ENCODE results near the gene CGB8.
A peak's percentile ranks its signal among the peaks of the same experiment; 100 is the strongest.
"Not testable (repeated sequence)": the region's sequence is repeated elsewhere in the genome, so short reads cannot be mapped to it uniquely, and the experiment has no call there.

The CGB8 gene

DNA sequence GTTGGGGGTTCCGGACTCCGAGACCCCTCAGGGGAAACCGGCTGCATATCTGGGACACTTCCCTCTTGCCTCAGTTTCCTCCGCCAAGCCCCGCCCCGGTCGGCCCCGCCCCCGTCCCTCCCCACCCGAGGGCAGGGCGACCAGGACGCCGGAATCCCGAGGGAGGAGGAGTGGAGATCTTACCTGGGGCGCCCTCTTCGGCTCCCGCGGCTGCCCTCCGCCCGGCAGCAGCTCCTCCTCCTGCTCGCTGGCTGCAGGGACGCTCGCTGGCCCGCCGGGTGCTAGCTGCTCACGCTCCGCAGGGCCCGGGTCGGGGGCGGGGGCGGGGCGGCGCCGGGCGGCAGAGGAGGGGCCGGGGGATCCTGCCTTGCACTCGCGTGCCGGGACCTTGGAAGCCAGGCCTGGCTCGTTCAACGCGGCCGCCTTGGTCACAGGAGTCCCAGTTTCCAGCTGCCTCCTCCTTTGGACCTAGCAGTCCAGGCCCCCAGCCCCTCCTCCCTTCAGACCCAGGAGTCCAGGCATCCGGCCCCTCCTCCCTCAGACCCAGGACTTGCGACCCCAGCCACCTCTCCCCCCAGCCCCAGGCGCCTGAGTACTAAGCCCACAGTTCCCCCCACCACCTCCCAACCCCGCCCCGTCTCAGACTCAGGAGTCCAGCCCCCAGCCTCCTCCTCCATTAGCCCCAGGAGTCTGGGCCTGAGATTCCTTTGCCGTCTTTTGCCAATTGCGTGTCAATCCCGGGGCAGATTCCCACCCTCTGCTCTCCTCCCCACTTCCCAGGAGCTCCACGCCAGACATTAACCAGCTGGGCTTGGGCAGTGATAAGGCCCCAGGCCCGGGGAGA, 16.1 kb upstream of the CGB8 start, which contains the start of gene NTF4:
TSS of gene NTF4 (minus strand) at position 51 of the 844 bp plus-strand sequence. CDS start 2,821 bp downstream, outside the sequence.
- DNase-seq, result no peak

DNA sequence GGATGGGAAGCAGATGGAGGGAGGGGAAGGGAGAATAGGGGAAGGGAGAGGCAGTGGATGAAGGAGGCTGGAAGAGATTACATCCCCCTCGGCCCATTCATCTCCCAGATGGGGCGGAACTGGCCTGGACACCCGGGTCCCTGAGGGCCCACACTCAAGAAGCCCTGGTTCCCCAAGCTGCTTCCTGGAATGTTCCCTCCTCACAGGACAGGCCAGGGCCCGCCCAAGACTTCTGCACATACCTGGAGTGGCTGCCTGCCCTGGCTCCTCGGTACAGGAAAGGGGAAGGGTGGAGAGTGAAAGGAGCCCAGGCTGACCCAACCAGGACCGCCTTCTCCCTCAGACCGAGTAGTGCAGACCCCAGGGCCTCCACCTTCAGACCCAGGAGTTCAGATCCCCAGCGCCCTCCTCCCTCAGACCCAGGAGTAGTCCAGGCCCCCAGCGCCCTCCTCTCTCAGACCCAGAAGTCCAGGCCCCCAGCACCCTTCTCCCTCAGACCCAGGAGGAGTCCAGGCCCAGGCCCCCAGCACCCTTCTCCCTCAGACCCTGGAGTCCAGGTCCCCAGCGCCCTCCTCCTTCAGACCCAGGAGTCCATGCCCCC, 15.2 kb upstream of the CGB8 start:
- no peak for DNase-seq

DNA sequence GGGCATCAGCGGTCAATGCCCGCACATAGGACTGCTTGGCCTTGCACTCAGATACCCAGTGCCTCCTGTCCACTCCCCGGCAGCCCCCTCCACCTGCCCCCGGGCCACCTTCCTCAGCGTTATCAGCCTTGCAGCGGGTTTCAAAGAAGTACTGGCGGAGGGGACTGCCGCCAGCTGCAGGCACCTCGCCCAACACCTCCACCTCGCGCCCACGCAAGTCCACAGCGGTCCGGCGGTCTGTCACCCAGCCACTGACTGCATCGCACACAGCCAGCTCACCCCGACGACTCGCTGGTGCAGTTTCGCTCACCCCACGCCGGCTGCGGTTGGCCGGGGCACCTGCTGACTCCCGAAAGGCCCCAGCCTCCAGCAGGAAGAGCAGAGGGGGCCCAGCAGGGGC, 12.5 kb upstream of the CGB8 start:
- no peak for DNase-seq

DNA sequence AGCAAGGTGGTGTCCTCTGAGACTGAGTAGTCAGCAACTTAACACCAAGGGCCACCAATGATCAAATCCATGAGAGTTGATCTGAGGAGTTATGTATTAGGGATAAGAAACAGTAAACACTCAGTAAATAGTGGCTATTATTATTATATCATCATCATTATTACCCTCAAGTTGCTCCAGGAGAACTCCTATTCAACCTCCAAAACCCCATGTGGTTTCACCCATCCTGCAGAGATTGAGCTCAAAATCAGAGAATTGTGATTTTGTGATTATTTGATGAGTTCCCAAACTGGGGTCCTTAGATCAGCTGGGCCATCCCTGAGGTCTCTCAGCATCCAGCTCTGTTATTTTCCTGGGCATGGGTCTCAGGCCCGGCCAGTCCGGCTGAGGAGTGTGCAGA, 12.1 kb upstream of the CGB8 start:
- no peak for DNase-seq

DNA sequence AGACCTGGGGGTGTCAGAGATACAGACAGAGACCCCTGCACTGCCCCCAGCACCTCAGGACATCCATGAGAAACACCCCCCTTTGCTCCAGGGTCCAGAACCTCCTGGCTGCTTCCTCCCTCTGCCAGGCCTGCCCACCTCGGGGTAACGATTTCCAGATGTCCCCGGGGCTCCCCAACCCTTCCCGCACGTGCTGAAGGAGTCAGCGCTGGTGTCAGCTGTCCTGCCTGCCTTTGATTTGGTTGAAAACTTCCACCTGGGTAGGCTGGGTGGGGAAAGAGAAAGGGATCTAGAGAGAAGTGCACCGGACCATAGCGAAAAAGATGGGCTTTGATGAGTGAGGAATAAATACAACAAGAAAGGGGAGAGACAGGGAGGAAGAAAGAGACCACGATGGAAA, 10.1 kb upstream of the CGB8 start:
- DNase-seq, result no peak

- DNase-seq, result peak in 1 of 2 donors; percentile 48
Observed at GRCh38 chr19:49058562-49058961, 9.7 kb upstream of the CGB8 start.

GRCh38 chr19:49057636-49058234, 8.8 kb upstream of the CGB8 start, which contains the start of gene CGB7:
CGB7 (minus strand) TSS chr19:49057749; CDS start chr19:49055375, 2,374 bp downstream.
- peak; percentile 48 to 62 for DNase-seq

- DNase-seq, result not testable (repeated sequence)
Observed at GRCh38 chr19:49056902-49057596, 8.1 kb upstream of the CGB8 start.

DNA sequence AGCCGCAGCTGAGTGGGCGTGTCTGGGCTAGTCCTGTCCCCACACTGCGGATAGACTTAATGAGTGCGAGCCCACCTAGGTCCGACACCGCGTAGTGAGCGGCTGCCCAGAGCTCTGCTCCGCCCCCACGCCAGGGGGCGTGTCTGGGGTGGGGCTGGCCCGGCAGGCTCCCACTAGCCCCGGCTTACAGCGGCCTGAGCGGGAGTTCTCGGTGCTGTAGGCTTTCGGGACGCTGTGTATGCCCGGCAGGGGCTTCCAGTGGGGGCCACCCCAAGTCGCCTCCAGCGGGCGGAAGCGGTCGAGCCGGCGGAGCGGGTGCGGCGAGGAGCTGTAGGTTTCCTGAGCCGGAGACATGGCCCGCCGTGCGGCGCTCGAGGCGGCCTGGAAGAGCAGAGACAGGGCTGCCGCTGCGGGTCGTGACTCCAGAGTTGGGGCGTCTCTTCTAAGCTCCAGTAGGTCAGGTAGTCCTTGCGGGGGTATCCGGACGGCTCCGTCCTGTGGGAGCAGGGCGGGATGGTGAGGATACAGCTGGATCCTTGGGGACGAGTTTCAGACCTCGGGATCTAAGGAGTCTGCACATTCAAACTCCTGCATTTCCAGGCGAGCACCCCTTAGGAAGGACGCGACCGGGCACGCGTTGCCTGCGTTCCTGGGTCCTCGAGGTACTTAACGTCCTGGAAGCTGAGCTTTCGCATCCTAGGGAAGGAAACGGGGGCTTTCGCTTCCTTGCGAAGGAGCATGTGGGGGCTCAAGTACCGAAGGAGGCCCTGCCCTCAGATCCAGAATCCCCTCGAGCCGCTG, 7.4 kb upstream of the CGB8 start:
- DNase-seq, result peak; percentile 61 to 64

DNA sequence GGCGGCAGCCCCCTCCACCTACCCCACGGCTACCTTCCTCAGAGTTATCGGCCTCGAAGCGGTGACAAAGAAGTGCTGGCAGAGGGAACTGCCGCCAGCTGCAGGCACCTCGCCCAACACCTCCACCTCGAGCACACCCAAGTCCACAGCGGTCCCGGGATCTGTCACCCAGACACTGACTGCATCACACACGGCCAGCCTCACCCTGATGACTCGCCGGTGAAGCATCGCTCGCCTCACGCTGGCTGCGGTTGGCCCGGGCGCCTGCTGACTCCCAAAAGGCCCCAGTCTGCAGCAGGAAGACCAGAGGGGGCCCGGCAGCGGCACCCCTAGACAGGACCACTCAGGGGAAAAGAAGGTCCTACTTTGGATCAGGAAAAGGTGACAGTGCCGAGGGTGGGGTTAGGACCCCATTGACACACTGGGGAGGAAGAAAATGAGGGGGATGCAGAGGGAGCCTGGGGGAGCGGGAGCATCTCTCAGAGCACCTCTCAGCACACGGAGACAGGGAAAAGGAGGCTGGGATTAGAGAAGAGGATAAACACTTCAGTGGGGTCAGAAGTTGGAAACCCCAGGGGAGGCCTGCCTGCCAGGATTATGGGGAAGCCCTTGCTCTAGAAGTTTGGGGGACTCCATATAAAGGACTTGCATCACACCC, 1.6 kb upstream of the CGB8 start:
- DNase-seq, result not testable (repeated sequence)

- not testable (repeated sequence) for DNase-seq
Observed at GRCh38 chr19:49049834-49050233, 923 bp upstream of the CGB8 start.

- not testable (repeated sequence) for DNase-seq
Observed at GRCh38 chr19:49043548-49043947, 5.4 kb downstream of the CGB8 start, which contains the start of gene CGB5. CGB5 (plus strand) TSS chr19:49043848; CDS start chr19:49044210, 362 bp downstream.

GRCh38 chr19:49042666-49043065, 6.2 kb downstream of the CGB8 start:
- DNase-seq, result not testable (repeated sequence)

DNA sequence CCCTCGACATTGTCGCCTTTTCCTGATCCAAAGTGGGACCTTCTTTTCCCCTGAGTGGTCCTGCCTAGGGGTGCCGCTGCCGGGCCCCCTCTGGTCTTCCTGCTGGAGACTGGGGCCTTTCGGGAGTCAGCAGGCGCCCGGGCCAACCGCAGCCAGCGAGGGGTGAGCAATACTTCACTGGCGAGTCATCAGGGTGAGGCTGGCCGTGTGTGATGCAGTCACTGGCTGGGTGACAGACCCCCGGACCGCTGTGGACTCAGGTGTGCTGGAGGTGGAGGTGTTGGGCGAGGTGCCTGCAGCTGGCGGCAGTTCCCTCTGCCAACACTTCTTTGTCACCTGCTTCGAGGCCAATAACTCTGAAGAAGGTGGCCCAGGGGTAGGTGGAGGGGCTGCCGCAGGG, 6.7 kb downstream of the CGB8 start:
- DNase-seq, result no peak

- DNase-seq, result not testable (repeated sequence)
Observed at GRCh38 chr19:49039736-49040135, 9.2 kb downstream of the CGB8 start.

GRCh38 chr19:49038557-49039276, 10.2 kb downstream of the CGB8 start:
- DNase-seq, result not testable (repeated sequence)

DNA sequence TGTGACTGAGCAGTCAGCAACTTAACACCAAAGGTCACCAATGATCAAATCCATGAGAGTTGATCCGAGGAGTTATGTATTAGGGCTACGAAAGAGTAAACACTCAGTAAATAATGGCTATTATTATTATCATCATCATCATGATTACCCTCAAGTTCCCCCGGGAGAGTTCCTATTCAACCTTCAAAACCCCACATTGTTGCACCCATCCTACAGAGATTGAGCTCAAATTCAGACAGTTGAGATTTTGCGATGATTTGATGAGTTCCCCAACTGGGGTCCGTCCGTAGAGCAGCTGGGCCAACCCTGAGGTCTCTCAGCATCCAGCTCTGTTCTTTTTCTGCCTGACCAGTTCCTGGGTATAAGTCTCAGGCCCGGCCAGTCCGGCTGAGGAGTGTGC, 10.8 kb downstream of the CGB8 start:
- not testable (repeated sequence) for DNase-seq

GRCh38 chr19:49036815-49037214, 12.1 kb downstream of the CGB8 start, which contains the start of gene CGB1:
CGB1 (minus strand) TSS chr19:49036895; CDS start chr19:49036711, 184 bp downstream.
- DNase-seq, result peak; percentile 43 to 65

DNA sequence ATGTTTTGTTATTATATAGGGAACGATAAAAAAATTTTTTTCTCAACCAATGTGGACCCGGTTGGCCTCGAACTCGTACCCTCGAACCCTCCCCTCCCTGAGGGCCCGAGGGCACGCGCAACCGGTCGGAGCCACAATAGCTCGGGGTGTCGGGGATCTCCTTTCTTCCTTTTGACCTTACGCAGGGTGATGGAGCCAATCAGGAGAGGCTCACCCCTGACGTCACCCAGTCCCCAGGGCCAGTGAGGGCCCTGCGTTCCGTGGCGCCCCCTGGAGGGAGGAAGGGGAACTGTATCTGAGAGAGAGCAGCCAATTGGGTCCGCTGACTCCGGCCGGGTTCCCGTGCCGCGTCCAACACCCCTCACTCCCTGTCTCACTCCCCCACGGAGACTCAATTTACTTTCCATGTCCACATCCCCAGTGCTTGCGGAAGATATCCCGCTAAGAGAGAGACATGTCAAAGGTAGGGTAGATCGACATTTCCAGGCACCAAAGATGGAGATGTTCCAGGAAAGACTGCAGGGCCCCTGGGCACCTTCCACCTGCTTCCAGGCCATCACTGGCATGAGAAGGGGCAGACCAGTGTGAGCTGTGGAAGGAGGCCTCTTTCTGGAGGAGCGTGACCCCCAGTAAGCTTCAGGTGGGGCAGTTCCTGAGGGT, 17.1 kb downstream of the CGB8 start, which contains the start of gene CGB2:
TSS of gene CGB2 (plus strand) at position 249 of the 660 bp plus-strand sequence. CDS start at position 455, 206 bp downstream.
- DNase-seq, result peak; percentile 58 to 81

- not testable (repeated sequence) for DNase-seq
Observed at GRCh38 chr19:49030323-49030722, 18.6 kb downstream of the CGB8 start.

Measured in stimulated activated CD4-positive, alpha-beta T cell treated with anti-CD3 and anti-CD28 coated beads, Interleukin-2, amount 100 ng/mL, for 24 hours (primary cell).